ENCODE results near the gene STK32B. TPM values are rescaled to one million over a fixed set of nuclear protein-coding genes. Genes with fewer than 3 reads are reported as not detected.

The STK32B gene
- total RNA-seq, 1 donor from 2014 or later = 2.5 TPM

DNA sequence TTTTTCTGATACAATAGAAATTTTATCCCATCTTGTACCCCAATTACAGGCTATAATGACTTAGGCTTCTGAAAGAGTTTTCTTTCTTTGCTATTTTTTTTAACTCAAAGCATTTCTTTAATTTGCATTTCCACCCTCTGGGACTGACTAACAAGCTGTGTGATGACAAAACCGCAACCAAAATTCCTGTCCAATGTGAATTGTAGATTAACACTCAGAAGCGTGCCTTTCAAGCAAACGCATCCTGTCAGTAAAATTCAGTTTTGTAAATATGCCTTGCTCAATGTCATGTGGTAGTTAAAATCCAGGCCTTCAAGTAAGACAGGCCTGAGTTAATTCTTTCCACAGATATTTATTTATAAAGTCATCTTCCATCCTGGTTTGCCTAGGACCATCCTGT is 50.3 kb downstream of the STK32B start:
- Mint-ChIP-seq H3K4me1 (ENCODE audit: low read depth, unreplicated experiment) (no peaks in the 10 kb centered on the region), H3K4me3 (ENCODE audit: unreplicated experiment) (no peak overlapping the region), H3K27ac (ENCODE audit: unreplicated experiment) (no peak overlapping the region), H3K9me3 (ENCODE audit: unreplicated experiment) (no peaks in the 10 kb centered on the region), H3K27me3 (ENCODE audit: unreplicated experiment) (peaks cover 7% of the 10 kb centered on the region), H3K36me3 (ENCODE audit: unreplicated experiment) (no peaks in the 10 kb centered on the region)
- DNase-seq = no peak
- TF ChIP-seq CTCF (IDR thresholded peaks at IDR 0.05; ENCODE audit: partially characterized antibody, unreplicated experiment) = no peak

- DNase-seq = no peak
- Mint-ChIP-seq H3K9me3 (ENCODE audit: unreplicated experiment) (no peaks in the 10 kb centered on the region), H3K36me3 (ENCODE audit: unreplicated experiment) (no peaks in the 10 kb centered on the region), H3K27ac (ENCODE audit: unreplicated experiment) (no peak overlapping the region), H3K4me3 (ENCODE audit: unreplicated experiment) (no peak overlapping the region), H3K4me1 (ENCODE audit: low read depth, unreplicated experiment) (no peaks in the 10 kb centered on the region), H3K27me3 (ENCODE audit: unreplicated experiment) (peaks cover 2% of the 10 kb centered on the region)
- TF ChIP-seq CTCF (IDR thresholded peaks at IDR 0.05; ENCODE audit: partially characterized antibody, unreplicated experiment) = no peak
Observed at GRCh38 chr4:5110901-5111300, 59.6 kb downstream of the STK32B start.

GRCh38 chr4:5112333-5113095 is 61.2 kb downstream of the STK32B start:
- H3K27ac Mint-ChIP-seq (ENCODE audit: unreplicated experiment) = no peak overlapping the region
- no peaks in the 10 kb centered on the region for H3K9me3 Mint-ChIP-seq (ENCODE audit: unreplicated experiment)
- H3K27me3 Mint-ChIP-seq (ENCODE audit: unreplicated experiment) = peaks cover 2% of the 10 kb centered on the region
- H3K4me1 Mint-ChIP-seq (ENCODE audit: low read depth, unreplicated experiment) = no peaks in the 10 kb centered on the region
- no peak for TF ChIP-seq CTCF (IDR thresholded peaks at IDR 0.05; ENCODE audit: partially characterized antibody, unreplicated experiment)
- no peaks in the 10 kb centered on the region for H3K36me3 Mint-ChIP-seq (ENCODE audit: unreplicated experiment)
- no peak overlapping the region for H3K4me3 Mint-ChIP-seq (ENCODE audit: unreplicated experiment)
- DNase-seq = no peak

DNA sequence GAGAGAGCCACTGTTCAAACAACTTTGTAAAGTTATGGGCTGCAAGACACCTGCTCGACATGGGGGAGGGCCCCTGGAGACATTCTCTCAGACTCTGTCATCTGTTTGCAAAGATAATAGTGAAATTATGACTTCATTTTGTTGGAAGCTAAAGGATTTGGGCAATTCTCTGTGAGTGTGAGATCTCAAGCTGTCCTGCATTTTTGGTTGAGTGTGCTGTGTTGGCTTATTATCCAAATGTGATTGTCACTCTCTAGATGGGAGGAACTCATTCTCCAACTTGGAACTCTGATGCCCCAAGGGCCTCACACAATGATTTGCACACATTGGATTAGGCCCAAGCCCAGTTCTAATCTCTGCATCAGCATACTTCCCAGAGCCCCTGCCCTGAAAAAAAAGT is 63.7 kb downstream of the STK32B start:
- Mint-ChIP-seq H3K9me3 (ENCODE audit: unreplicated experiment) (no peaks in the 10 kb centered on the region), H3K36me3 (ENCODE audit: unreplicated experiment) (no peaks in the 10 kb centered on the region)

More for the DNA sequence above, 63.7 kb downstream of the STK32B start:
- H3K4me3 Mint-ChIP-seq (ENCODE audit: unreplicated experiment) = no peak overlapping the region
- TF ChIP-seq CTCF (IDR thresholded peaks at IDR 0.05; ENCODE audit: partially characterized antibody, unreplicated experiment) = no peak
- DNase-seq = no peak
- no peaks in the 10 kb centered on the region for H3K4me1 Mint-ChIP-seq (ENCODE audit: low read depth, unreplicated experiment)
- peaks cover 3% of the 10 kb centered on the region for H3K27me3 Mint-ChIP-seq (ENCODE audit: unreplicated experiment)
- H3K27ac Mint-ChIP-seq (ENCODE audit: unreplicated experiment) = no peak overlapping the region

Data from glutamatergic neuron (in vitro differentiated cells).